Omental fat pad (tissue), 4 donors: ENCODE results near the gene ISYNA1. TPM values are rescaled to one million over a fixed set of nuclear protein-coding genes. Genes with fewer than 3 reads are reported as not detected.

Experiments used
- ATAC-seq: fragments of 150-250 bp; one replicate; pipeline ENCODE4 v1.9.1; 2016; ENCODE audit warnings: mild to moderate bottlenecking, moderate library complexity; ENCODE audit not compliant: low FRiP score
- DNase-seq: peaks from one replicate; pipeline ENCODE4 v3.0.0-alpha.2; 2019; ENCODE audit warnings: low spot score
- total RNA-seq, 4 donors: library from RNA; depleted of rRNA; stranded (reverse); fragments of >200 nt; gene quantifications; one replicate each; pipeline ENCODE4 v1.1.0, GENCODE V29; 2016
- TF ChIP-seq, protein P1 (sequence below), 3 donors: fragments of 450-650 bp; IDR thresholded peaks; one replicate each; pipeline ENCODE4 v1.5.1; 2016 to 2017; ENCODE audit warnings: antibody characterized with exemption in 3 of 3, mild to moderate bottlenecking in 3 of 3, moderate library complexity in 2 of 3

The ISYNA1 gene
- total RNA-seq, 4 donors from 2014 or later: 20.0 to 36.7 (median 29.8) TPM

DNA sequence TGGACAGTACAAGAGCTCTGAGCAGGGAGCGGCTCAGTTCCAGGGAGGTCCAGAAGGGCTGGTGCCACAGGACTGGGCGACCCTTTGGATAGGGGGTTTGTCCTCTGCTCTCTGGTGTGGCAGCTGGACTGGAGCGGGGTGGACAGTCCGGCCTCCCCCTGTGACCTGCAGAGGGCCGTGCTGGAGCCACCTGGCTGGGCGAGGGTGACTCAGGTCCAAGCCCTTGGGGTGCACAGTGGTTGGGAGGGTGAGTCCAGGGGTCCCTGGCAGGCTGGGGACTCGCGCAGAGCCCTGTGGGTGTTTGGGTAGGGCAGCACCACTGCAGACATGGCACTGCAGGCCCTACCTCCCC lies 11.5 kb downstream of the ISYNA1 start:
- TF ChIP-seq, protein P1, sequence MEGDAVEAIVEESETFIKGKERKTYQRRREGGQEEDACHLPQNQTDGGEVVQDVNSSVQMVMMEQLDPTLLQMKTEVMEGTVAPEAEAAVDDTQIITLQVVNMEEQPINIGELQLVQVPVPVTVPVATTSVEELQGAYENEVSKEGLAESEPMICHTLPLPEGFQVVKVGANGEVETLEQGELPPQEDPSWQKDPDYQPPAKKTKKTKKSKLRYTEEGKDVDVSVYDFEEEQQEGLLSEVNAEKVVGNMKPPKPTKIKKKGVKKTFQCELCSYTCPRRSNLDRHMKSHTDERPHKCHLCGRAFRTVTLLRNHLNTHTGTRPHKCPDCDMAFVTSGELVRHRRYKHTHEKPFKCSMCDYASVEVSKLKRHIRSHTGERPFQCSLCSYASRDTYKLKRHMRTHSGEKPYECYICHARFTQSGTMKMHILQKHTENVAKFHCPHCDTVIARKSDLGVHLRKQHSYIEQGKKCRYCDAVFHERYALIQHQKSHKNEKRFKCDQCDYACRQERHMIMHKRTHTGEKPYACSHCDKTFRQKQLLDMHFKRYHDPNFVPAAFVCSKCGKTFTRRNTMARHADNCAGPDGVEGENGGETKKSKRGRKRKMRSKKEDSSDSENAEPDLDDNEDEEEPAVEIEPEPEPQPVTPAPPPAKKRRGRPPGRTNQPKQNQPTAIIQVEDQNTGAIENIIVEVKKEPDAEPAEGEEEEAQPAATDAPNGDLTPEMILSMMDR (IDR thresholded peaks at IDR 0.05): no peak
- ATAC-seq (no peak), DNase-seq (no peak)

DNA sequence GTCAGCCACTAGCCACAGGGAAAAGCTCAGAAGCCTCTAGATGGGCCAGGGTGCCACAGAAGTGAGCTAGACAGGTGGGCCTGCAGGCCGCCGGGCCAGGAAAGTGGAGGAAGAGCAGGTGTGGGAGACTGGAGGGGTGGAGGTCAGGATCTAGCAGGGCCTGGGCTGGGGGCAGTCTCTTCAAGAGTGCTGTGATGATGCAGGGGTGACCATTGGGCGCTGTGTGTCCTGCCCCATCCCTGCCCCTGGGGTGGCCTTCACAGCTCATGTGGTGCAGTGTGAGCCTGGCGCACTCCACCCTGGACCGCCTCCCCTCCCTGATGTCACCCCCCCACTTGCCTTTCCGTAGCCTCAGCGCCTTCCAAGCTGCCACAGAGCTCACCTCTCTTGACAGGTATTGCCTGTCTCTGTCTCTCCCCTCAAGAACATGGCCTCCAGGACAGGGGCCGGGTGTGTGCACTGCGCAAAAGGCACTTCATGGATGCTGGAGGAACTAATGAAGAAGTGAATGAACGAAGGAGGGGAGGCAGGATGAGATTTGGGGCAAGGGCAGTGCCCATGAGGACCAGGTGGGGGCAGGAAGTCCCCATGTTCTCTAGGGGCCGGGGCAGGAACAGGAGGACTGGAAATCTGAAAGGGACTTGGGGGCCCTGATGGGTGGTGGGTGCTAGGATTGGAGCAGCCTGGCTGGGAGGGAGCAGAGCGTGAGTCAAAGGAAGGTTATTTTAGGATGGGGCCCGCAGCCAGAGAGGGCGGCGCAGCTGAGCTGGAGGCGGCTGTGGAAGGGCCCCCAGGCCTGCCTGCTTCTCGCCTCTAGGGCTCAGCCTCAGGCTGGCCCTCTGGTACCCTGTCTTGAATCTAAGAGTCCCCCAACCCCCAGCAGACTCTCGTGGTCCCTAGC lies 12.2 kb downstream of the ISYNA1 start:
- no peak for DNase-seq
- peak; percentile 39 for ATAC-seq
- TF ChIP-seq, protein P1 (IDR thresholded peaks at IDR 0.05): no peak

DNA sequence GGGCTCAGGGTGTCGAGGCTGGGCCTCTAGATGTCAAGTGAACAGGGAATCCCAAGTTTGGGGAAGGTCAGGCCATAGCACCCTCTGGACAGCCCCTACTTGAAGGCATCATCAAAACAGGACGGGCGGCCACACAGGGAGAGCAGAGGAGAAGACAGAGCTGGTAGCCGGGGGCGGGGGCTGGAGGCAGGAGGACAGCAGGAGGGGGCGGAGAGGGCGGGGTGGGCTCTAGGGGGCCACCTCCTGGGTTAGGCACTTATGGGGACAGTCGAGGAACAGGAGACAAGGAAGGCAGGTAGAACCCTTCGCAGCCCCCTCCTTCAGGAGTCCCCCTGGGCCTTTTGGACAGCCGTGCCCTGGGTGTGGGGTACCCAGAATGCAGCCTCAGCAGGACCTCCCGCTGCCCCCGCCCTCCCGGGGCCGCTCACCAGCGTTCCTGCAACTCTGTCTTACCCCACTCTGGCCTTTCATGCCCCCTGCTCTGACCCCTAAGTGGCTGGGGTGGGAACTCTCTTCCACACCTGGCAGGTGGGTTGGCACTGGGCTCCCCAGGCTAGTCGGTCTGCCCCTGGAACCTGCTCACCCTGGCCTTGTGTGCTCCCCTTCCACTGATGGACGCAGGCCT lies 12.9 kb downstream of the ISYNA1 start:
- TF ChIP-seq, protein P1 (IDR thresholded peaks at IDR 0.05): no peak
- DNase-seq: no peak
- no peak for ATAC-seq

DNA sequence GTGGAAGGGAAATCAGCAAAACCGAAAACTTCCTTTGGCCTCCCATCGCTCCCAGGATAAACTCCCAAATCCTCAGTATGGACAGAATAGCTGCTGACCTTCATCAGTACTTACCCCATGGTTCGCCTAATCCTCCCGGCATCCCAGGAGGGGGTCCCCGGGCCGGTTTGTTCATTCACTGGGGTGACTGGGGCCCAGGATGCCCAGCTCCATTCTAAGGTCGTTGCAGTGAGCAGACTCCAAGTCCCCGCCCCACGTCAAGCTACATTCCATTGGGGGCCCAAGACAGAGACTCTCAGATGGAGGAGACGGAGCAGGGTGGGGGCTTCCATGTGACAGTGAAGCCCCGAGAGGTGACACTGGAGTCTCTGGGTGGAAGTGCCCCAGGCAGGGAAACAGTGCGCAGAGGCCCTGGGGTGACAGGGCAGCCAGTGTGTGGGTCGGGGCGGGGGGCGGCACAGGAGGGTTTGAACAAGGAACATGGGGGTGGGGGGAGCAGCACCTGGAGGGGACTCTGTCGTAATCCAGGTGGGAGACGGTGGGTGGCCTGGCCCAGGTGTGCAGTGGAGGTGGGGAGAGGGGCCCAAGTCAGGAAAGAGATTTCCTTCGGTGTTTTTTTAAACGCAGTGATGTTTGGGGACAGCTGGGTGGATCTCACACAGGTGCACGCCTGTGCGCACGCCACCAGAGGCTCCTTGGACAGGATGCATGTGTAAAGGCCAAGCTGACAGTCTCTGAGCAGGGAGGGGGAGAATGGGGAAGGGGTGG lies 13.6 kb downstream of the ISYNA1 start:
- DNase-seq (no peak), ATAC-seq (no peak)
- TF ChIP-seq, protein P1 (IDR thresholded peaks at IDR 0.05): no peak

DNA sequence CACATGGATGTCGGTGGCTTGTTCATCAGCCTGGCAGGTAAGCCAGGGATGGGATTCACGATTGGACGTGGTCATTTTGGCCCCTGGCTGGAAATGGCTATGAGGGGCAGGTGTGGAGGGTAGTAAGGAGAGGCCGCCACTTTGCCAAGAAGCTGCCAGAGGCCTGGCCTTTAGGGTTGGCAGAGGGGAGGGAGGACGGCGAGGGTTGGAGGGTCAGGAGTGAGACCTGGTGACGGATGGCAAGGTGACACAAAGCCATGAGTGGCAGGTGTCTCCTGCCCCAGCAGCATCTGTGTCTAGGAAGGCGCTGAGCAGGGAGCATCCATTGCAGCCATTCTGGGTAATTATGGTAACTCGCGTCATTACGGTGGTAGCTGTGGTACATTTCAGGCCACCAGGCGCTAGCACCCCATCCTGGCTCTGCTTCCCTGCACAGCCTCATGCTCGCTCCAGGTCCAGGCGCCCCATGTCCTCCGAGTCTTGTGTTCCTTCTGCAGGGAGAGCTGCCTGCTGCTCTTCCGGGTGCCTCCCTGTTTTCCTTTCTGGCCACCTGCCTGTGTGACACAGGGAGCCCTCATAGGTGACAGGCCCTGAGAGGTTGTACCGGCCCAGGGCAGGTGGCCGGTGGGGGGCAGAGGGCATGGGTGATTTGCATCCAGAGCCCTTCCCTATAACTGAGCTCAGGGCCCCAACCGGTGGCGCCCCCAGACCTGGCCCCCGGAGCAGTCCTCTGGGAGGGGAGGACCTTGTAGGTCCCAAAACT lies 14.5 kb downstream of the ISYNA1 start:
- TF ChIP-seq, protein P1 (IDR thresholded peaks at IDR 0.05): no peak
- no peak for ATAC-seq
- no peak for DNase-seq

DNA sequence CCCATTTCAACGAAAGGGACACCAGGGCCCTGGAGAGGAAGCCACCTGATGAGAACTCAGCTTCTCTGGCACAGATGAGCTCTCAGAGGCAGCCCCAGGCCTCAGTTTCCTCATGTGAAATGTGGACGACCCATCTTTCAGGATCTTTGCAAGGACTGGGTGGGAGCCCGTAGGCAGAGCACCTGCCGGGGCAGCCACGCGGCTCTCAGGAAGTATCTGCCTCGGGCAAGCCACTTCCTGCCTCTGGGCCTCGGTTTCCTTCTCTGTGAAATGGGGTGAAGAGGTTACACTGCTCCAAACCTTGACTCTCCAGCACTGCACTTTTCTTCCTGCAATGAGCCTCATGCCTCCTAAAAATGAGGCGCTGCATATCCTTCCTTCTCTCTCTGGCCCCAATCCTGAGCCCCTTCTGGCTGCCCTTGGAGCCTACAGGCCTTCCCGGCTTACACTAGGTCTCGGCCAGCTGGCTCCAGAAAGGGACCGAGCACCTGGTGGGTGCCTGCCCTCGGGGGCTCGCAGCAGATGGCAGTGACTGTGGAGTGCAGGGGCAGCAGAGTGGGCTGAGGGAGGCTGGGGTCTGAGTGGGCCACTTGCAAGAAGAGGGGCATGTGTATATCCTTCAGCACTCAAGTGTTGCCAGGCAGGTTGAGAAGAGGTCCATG lies 15.3 kb downstream of the ISYNA1 start:
- TF ChIP-seq, protein P1 (IDR thresholded peaks at IDR 0.05): no peak
- ATAC-seq (no peak), DNase-seq (no peak)
